NB4 (cell line): ENCODE results near the gene RPA4.
"Not testable (repeated sequence)": the region's sequence is repeated elsewhere in the genome, so short reads cannot be mapped to it uniquely, and the experiment has no call there.

Experiments
- MYC ChIP-seq: IDR thresholded peaks from 2 replicates; pipeline ENCODE4 v1.6.1; 2011; ENCODE audit warnings: low read depth, low read length
- POLR2A ChIP-seq: IDR thresholded peaks from 2 replicates; pipeline ENCODE4 v1.6.1; 2011; ENCODE audit warnings: mild to moderate bottlenecking; ENCODE audit not compliant: insufficient read length; ENCODE audit errors: extremely low read depth
- TF ChIP-seq, protein P1 (sequence below): IDR thresholded peaks from one replicate; pipeline ENCODE4 v1.5.1; 2012; ENCODE audit warnings: low read depth, low read length

DNA sequence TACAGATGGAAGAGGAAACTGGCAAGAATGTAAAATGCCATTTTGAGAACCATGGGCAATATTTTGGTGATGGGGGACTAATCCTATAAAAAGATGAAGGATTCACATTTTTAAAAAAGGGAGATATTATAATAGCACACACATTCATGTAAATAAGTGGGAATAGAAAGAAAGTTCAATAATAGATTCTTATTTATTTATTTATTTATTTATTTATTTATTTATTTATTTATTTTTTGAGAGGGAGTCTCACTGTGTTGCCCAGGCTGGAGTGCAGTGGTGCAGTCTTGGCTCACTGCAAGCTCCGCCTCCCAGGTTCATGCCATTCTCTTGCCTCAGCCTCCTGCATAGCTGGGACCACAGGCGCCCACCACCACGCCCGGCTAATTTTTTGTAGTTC is 24.3 kb upstream of the RPA4 start:
- TF ChIP-seq, protein P1, sequence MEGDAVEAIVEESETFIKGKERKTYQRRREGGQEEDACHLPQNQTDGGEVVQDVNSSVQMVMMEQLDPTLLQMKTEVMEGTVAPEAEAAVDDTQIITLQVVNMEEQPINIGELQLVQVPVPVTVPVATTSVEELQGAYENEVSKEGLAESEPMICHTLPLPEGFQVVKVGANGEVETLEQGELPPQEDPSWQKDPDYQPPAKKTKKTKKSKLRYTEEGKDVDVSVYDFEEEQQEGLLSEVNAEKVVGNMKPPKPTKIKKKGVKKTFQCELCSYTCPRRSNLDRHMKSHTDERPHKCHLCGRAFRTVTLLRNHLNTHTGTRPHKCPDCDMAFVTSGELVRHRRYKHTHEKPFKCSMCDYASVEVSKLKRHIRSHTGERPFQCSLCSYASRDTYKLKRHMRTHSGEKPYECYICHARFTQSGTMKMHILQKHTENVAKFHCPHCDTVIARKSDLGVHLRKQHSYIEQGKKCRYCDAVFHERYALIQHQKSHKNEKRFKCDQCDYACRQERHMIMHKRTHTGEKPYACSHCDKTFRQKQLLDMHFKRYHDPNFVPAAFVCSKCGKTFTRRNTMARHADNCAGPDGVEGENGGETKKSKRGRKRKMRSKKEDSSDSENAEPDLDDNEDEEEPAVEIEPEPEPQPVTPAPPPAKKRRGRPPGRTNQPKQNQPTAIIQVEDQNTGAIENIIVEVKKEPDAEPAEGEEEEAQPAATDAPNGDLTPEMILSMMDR: not testable (repeated sequence)
- TF ChIP-seq POLR2A, MYC: not testable (repeated sequence)
